Endodermal cell (in vitro differentiated cells): ENCODE results near the gene ANO7. TPM values are rescaled to one million over a fixed set of nuclear protein-coding genes. Genes with fewer than 3 reads are reported as not detected.

Experiments
- DNase-seq: peaks from one replicate; pipeline ENCODE4 v3.0.0-alpha.2; 2017
- H3K27ac ChIP-seq: 2 replicates; pipeline ENCODE4 v1.5.1; 2013; ENCODE audit warnings: mild to moderate bottlenecking, low read depth, low read length, moderate library complexity
- H3K27me3 ChIP-seq: 2 replicates; pipeline ENCODE4 v1.6.1; 2013; ENCODE audit warnings: mild to moderate bottlenecking, low read length, moderate library complexity; ENCODE audit not compliant: insufficient read depth, control insufficient read depth, poor library complexity, severe bottlenecking
- H3K36me3 ChIP-seq: 2 replicates; pipeline ENCODE4 v1.7.0; 2013; ENCODE audit warnings: mild to moderate bottlenecking, low read length, moderate library complexity; ENCODE audit not compliant: control insufficient read depth, insufficient read depth
- H3K4me1 ChIP-seq: one replicate; pipeline ENCODE4 v1.7.0; 2013; ENCODE audit warnings: low read length; ENCODE audit not compliant: control insufficient read depth, insufficient read depth
- H3K4me3 ChIP-seq: 2 replicates; pipeline ENCODE4 v1.5.1; 2013; ENCODE audit warnings: mild to moderate bottlenecking, low read length, moderate library complexity
- H3K9ac ChIP-seq: 2 replicates; pipeline ENCODE4 v1.6.1; 2013; ENCODE audit warnings: mild to moderate bottlenecking, low read length, moderate library complexity; ENCODE audit not compliant: poor library complexity, severe bottlenecking; ENCODE audit errors: extremely low read depth
- H3K9me3 ChIP-seq: 2 replicates; pipeline ENCODE4 v1.6.1; 2013; ENCODE audit warnings: mild to moderate bottlenecking, low read length, moderate library complexity; ENCODE audit not compliant: control insufficient read depth
- H3K27ac Mint-ChIP-seq: 2 replicates; pipeline ENCODE4 v1.8.0; 2020; ENCODE audit warnings: mixed read lengths
- H3K27me3 Mint-ChIP-seq: 2 replicates; pipeline ENCODE4 v1.8.0; 2021; ENCODE audit warnings: mild to moderate bottlenecking, mixed read lengths; ENCODE audit not compliant: insufficient read depth
- H3K36me3 Mint-ChIP-seq: 2 replicates; pipeline ENCODE4 v1.8.0; 2020; ENCODE audit warnings: low read depth, mixed read lengths
- H3K4me1 Mint-ChIP-seq: 2 replicates; pipeline ENCODE4 v1.8.0; 2020; ENCODE audit warnings: mixed read lengths
- H3K4me3 Mint-ChIP-seq: 2 replicates; pipeline ENCODE4 v1.8.0; 2020; ENCODE audit warnings: mild to moderate bottlenecking, moderate library complexity, mixed read lengths
- H3K9me3 Mint-ChIP-seq: 2 replicates; pipeline ENCODE4 v1.8.0; 2020; ENCODE audit warnings: mild to moderate bottlenecking, mixed read lengths
- CTCF ChIP-seq: fragments of 200-600 bp; sonication (generic); conservative IDR thresholded peaks from 2 replicates; pipeline ENCODE4 v1.5.0; 2021; ENCODE audit warnings: antibody characterized with exemption, mild to moderate bottlenecking
- WGBS, 2 experiments: methylation state at CpG; one replicate each; pipeline versions ENCODE4 v1.1.5 to v1.1.7; 2013; ENCODE audit warnings: missing lambda C conversion rate in 2 of 2, mixed read lengths in 1 of 2; ENCODE audit not compliant: insufficient coverage in 1 of 2, insufficient read length in 1 of 2; 5-methylcytosine and 5-hydroxymethylcytosine counted together
- total RNA-seq, 2 donors: library from RNA; stranded (reverse); fragmentation: NEBNext Ultra II Directional in 1 of 2; extraction: Animal tissue kit (Norgen Biotek cat#: 25700) in 1 of 2; gene quantifications; 2 replicates in 1 of 2; 3 replicates in 1 of 2; pipeline ENCODE4 v1.2.1, GENCODE V29; 2021

The ANO7 gene
- total RNA-seq, 2 donors from 2014 or later = 8.1 to 8.5 TPM

- H3K4me1 ChIP-seq = no peaks in the 10 kb centered on the region
- Mint-ChIP-seq H3K4me1 (no peaks in the 10 kb centered on the region), H3K4me3 (no peak overlapping the region), H3K9me3 (peaks cover 17% of the 10 kb centered on the region), H3K27ac (no peak overlapping the region), H3K36me3 (peaks cover 58% of the 10 kb centered on the region), H3K27me3 (no peaks in the 10 kb centered on the region)
- H3K36me3 ChIP-seq = peaks cover 52% of the 10 kb centered on the region
- no peak overlapping the region for H3K4me3 ChIP-seq
- H3K27me3 ChIP-seq = no peaks in the 10 kb centered on the region
- no peak for DNase-seq
- H3K9me3 ChIP-seq = peaks cover 13% of the 10 kb centered on the region
- H3K9ac ChIP-seq = no peak overlapping the region
- no peak overlapping the region for H3K27ac ChIP-seq
- 94 to 95% methylated on average over 13 to 15 of the region's 15 CpGs for WGBS, 2 experiments
- TF ChIP-seq CTCF = no peak
These were observed 20.1 kb upstream of the ANO7 start for GRCh38 chr2:241168366-241168765.

- Mint-ChIP-seq H3K27me3 (no peaks in the 10 kb centered on the region), H3K4me1 (no peaks in the 10 kb centered on the region), H3K4me3 (no peak overlapping the region), H3K27ac (no peak overlapping the region), H3K36me3 (peaks cover 66% of the 10 kb centered on the region), H3K9me3 (peaks cover 17% of the 10 kb centered on the region)
- H3K27ac ChIP-seq = no peak overlapping the region
- peaks cover 38% of the 10 kb centered on the region for H3K36me3 ChIP-seq
- H3K27me3 ChIP-seq = no peaks in the 10 kb centered on the region
- no peak for DNase-seq
- H3K4me3 ChIP-seq = no peak overlapping the region
- H3K4me1 ChIP-seq = no peaks in the 10 kb centered on the region
- 90 to 100% methylated on average over 1 to 2 of the region's 2 CpGs for WGBS, 2 experiments
- H3K9ac ChIP-seq = no peak overlapping the region
- peaks cover 13% of the 10 kb centered on the region for H3K9me3 ChIP-seq
- TF ChIP-seq CTCF = no peak
These were observed 14.9 kb upstream of the ANO7 start for GRCh38 chr2:241173557-241173956.

- Histone ChIP-seq H3K4me3 (no peak overlapping the region), H3K27ac (no peak overlapping the region), H3K9ac (no peak overlapping the region), H3K9me3 (no peaks in the 10 kb centered on the region), H3K36me3 (peaks cover 20% of the 10 kb centered on the region), H3K4me1 (no peaks in the 10 kb centered on the region), H3K27me3 (no peaks in the 10 kb centered on the region)
- Mint-ChIP-seq H3K27ac (no peak overlapping the region), H3K9me3 (no peaks in the 10 kb centered on the region), H3K36me3 (peaks cover 49% of the 10 kb centered on the region), H3K4me3 (no peak overlapping the region), H3K4me1 (no peaks in the 10 kb centered on the region), H3K27me3 (no peaks in the 10 kb centered on the region)
- WGBS, 2 experiments = 91 to 95% methylated on average over 4 to 12 of the region's 12 CpGs
- no peak for TF ChIP-seq CTCF
- DNase-seq = no peak
These were observed 10.7 kb upstream of the ANO7 start for GRCh38 chr2:241177526-241178334.
